CD4-positive, alpha-beta T cell treated with Interleukin-4 for 1 hour (primary cell): Measurements from ENCODE around the gene WDR83.
"Not testable (repeated sequence)": the region's sequence is repeated elsewhere in the genome, so short reads cannot be mapped to it uniquely, and the experiment has no call there.

ENCODE experiments used
- DNase-seq, 2 donors: peaks; one replicate each; pipeline ENCODE4 v3.0.0-alpha.2; 2020 to 2022

WDR83 gene

DNA sequence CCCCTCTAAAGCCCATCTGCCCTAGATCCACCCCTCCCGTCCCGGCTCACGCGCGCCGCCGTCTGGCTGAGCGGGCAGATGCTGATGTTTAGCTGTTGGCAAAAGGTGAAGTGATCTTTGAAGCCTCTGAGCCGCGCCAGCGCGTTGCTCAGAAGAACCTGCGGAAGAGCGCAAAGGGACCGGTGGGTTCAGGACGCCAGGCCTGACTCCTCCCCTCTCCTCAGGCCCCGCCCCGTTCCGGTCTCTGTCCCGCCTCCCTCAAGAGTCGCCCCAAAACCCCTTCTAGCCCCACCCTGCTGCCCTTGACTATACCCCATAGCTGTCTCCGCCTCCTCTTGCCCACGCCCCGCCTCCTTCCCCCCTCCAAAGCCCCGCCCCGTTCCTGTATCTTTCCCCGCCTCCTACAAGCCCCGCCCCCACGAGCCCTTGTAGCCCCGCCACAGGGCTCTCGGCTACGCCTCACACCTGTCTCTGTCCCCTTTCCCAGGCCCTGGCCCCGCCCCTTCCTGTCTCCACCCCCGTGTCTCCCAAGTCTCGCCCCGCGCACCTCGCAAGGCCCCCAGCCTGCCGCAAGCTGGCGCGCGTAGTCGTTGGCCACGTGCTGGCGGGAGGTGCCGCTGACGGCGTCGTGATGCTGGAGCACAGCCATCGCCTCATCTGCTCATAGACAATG is 9.6 kb upstream of the WDR83 start:
- DNase-seq, result no peak

DNA sequence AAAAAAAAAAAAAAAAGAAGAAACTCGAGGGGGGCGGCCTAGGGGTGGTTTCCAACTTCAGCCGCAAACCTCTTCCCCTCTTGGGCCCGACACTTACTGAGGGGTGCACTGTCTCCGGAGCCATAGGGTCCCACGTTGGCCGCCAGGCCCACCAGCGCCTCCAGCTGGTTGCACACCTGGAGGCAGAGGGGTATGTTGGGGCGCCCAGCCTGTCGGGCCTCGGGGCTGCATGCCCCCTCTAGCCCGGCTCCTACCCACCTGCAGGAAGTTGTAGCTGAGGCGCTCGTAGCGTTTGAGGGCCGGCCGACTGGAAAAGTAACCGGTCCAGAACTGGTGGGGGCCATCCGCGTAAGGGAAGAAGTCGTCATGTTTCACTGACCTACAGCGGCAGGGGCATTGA is 8.6 kb upstream of the WDR83 start:
- DNase-seq, result no peak

DNA sequence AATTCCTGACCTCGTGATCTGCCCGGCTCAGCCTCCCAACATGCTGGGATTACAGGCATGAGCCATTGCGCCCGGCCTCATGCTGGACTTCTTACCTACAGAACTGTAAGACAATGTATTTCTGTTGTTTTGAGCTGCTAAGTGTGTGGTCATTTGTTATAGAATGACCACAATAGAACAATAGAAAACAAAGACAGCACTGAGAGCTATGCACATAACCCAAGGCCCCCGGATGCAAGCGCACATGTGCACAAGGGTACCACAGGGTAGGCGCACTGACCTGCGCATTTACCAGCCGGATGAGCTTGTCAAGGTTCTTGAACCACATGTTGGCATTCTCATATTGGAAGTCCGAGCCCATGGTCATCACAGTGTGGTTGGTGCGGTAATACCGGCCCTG is 5.6 kb upstream of the WDR83 start:
- no peak for DNase-seq

DNA sequence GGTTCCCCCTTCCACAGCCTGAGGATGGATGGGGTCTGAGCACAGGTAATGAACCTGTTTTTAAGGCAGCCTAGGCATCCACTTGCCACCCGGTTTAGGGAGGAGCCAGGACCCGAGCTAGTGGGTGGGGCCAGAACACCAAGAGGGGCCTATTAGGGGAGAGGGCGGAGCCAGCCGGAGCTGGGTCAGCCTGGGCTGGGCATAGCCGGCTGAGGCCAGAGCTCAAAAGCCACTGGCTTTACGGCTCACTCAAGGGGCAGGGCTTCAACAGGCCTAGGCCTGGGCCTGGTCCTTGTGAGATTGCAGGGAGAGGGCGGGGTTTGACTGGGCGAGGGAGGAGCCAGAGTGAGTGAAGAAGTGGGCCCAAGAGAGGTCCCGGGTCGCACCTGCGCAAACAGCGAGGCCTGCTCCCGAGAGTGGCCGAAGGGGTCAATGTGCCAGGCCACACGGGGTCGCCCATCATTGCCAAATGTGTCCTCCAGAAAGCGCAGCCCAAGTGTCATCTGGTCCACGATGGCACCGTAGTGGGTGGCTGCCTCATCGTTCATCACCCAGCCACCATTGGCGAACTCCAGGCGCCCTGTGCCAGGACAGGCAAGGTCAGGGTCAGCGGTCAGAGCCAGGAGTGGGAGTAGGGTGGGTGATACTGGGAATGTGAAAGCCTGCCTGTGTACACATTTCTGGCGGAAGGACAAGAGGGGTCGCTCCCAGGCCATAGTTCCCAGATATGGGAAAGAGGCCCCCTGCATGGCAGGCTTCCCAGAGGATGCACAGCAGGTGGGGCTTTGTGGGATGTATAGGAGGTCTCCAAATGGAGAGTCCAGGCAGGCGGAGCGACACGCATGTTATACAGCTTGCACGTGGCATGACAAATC is 2.0 kb upstream of the WDR83 start:
- DNase-seq, result no peak

DNA sequence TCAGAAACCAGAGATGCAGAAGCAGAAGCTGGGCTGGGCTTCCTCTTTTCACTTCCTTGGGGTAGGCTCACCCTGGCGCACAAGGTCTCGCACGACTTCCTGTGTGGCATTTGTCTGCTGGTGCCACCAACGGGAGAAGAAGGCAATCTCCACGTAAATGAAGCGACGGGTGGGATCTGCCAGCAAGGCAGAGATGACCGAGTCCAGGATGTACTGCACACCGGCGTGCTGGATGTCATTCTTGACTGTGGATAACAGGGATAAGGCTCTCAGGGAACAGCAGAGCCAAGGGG is 1.4 kb upstream of the WDR83 start:
- DNase-seq, result peak; percentile 61 to 85

DNA sequence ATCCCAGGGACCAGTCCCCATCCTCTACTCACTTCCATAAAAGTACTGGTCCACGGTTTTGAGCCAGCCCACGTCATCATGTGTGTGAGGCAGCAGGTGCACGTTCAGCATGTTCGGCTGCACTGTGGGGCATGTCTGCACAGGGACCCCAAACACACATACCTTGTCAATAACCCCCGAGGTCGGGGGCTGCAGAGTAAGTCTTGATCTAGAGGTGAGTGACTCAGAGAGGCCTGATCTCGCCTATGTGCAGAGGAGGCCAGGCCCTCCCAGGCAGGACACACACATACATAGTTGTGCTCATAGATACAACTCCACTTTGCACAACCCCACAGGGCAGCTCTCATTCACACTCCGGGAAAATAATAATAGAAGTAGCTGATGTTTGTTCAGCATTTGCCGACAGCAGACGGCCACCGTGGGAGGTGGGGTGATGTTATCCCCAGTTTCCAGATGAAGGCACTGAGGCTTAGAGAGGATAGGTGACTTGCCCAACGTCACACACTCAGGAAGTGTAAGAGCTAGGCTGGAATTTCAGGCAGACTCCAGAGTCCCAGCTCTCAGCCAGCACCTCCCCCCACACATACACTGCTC is 839 bp upstream of the WDR83 start:
- DNase-seq, result peak in 1 of 2 donors; percentile 34

DNA sequence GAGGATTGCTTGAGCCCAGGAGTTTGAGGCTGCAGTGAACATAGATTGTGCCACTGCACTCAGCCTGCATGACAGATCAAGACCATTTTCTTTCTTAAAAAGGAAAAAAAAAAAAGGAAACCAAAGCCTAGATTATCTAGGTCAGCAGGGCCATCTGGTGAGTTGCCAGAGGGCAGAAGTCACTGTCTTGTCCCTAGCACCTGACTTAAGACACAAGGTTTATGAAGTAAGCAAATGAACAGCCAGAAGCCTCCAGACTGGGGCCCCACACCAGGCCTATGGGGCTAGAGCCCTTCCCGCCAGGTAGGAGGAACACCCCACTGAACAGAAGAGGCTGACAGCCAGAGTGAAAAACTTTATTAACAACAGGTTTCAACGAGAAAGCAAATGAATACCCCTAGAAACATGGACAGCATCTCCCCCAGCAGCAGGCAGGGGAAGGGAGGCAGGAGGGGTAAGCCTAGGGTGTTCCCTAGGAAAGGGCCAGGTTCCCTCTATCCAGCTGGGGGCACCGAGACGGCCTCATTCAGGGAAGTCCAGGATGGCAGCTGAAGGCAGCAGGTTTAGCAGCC is 1.2 kb downstream of the WDR83 start:
- no peak for DNase-seq

DNA sequence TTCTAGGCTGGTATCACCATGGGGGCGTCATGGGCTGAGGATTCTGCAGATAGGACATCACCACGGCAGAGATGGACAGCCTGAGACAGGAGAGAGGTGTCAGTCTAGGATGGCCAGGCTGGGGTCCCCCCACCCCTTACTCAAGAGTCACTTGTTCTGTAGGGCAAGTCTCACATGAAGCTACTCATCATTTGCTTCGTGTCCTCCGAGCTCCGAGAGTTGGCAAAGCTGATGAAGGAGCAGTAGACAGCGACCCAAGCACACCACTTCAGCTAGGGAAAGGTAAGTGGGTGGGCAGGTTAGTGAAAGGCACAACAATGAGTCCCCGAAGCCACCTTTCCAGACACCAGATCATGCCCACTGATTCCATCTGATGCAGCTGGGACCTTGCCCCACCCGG is 1.7 kb downstream of the WDR83 start:
- no peak for DNase-seq

DNA sequence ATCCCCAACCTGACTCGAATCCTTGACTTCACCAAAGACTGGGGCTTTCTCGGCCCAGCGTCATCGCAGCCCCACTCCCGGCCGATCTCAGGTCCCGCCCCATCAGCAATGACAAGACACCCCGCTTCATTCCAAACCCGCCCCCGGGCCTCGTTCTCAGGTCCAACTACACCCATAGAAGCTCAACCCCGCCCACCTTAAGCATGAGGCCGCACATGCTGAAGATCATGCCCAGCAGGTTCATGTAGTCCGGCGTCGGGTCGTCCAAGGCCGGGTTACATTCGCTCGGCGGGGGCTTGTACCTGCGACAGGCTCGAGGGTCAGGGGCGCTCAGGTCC is 2.3 kb downstream of the WDR83 start:
- DNase-seq, result peak; percentile 81 to 84

DNA sequence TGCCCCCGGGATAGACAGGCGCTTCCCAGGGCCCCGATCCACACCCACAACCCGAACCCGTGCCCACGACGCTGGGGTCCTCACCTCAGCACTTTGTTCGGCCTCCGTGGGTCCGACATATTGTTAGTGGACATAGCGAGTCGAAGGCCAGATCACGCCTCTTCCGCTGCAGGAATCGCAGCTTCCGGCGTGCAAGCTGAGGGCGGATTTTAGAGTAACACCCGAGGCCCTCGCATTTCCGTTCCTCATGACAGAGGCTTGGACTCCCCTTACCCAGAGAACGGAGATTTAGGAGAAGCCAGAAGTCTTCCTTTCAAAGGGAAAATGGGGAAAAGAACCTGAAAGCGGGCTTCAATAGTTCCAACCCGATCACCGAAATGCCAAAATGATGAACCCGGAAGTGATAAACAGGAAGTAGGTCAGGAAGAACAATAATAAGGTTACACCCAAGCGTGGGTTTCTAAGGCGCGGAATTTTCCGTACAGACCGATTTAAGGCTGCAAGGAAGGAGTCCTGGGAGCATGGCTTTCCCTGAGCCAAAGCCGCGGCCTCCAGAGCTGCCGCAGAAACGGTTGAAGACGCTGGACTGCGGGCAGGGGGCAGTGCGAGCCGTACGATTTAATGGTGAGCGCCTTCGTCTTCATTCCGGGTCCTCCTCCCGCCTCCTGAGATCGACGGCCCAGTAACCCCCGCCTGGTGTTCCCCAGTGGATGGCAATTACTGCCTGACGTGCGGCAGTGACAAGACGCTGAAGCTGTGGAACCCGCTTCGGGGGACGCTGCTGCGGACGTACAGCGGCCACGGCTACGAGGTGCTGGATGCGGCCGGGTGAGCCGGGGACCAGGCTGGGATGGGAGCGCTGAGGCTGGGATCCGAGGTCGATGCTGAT is 2.9 kb downstream of the WDR83 start:
- peak; percentile 76 to 85 for DNase-seq

DNA sequence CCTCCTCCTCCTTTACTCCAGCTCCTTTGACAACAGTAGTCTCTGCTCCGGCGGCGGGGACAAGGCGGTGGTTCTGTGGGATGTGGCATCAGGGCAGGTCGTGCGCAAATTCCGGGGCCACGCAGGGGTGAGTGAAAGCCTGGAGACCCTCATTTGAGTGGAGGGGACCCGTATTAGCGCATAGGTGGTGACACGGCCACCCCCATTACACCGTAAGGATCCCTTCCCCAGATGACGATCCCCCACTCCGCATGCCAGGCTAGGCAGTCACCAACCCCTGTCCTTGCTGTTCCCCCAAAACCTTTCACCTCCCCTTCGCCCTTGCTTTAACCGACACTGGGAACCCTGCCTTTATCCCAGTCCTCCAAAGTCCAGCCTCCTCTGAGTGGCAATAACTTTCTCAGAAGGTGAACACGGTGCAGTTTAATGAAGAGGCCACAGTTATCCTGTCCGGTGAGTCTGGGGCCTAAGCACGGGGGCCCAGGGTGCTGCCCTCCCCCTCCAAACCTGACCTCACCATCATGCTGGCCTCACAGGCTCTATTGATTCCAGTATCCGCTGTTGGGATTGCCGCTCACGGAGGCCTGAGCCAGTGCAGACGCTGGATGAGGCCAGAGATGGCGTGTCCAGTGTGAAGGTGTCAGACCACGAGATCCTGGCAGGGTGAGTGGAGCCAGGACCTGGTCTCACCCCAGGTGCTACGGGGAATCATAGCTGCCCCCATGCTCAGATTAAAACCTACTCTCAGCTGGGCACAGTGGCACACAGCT is 3.7 kb downstream of the WDR83 start:
- no peak for DNase-seq

DNA sequence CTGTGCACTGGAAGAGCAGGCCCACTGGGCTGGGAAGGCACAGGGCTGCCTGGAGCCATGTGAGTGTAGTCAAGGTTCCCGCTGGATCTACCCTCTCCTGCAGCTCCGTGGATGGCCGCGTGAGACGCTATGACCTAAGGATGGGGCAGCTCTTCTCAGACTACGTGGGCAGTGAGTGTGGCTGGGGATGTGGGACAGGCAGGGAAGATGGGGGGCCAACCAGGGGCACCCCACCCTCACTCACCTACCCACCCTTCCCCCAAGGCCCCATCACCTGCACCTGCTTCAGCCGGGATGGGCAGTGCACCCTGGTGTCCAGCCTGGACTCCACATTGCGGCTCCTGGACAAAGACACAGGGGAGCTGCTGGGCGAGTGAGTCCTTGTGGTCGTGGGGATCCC is 6.1 kb downstream of the WDR83 start:
- no peak for DNase-seq

DNA sequence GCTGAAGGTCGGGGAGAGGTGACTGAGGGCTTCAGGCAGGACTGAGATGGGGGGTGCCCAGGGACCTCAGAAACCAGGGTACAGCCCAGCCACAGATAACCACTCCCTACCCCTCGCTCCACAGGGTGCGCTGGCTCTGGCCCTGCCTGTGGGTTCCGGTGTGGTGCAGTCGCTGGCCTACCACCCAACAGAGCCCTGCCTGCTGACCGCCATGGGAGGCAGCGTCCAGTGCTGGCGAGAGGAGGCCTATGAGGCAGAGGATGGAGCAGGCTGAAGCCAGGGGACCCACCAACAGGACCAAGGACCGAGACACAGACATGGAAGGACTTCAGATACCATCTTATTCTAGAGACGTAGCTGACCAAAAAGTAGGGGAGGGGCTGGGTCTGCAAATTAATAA is 8.8 kb downstream of the WDR83 start:
- DNase-seq, result no peak

DNA sequence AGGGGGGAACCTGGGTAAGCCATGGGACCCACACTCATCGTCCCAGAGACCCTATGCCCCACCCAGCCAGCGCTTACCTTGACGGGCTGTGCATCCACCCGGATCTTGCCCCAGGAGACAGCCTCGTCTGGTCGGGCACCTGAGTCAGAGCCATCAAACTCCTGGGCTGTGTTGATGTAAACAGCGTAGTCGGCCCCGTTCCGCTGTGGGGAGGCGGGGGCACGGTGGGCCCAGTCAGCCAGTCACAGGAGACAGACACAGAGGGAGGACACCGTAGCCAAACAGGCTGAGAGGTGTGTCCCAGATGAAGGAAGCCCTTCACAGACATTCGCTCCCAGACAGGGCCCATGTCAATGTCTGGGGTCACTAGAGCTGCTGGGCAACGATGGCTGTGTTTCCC is 9.3 kb downstream of the WDR83 start:
- DNase-seq, result no peak

DNA sequence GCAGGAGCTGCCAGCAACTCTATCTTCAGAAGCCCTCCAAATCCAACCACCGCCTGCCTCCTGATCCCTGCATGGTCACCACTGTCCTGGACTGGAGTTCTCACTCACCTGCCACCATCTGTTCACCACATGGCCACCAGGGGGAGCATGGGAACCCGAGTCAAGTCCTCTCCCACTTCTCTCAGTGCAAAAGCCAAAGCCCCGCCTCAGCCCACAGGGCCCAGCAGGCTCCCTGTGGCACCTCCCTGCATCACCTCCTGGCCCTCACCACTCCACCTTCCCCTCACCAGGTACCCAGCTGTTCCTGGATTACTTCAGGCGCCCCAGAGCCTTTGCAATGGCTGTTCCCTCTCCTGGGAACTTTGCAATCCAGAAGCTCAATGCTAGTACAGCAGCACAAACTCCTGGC is 9.8 kb downstream of the WDR83 start:
- peak; percentile 80 to 83 for DNase-seq

DNA sequence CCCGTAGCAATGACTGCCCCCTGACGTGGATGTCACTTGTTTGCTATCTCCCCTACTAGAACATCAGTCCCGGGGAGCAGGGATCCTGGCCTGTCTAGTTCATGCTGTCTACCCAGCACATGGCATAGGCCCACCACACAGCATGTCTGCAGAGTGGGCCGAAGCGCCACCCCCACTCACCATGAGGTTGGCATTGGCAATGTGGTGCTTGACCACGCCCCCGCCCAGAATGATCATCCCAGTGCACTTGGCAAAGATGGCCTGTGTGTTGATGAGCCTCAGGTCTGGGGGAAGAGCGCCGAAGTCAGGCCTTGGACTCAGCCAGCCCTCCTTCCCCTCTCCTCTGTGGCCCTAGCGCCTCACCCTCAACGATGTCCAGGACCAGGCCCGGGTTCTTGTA is 10.3 kb downstream of the WDR83 start:
- no peak for DNase-seq

DNA sequence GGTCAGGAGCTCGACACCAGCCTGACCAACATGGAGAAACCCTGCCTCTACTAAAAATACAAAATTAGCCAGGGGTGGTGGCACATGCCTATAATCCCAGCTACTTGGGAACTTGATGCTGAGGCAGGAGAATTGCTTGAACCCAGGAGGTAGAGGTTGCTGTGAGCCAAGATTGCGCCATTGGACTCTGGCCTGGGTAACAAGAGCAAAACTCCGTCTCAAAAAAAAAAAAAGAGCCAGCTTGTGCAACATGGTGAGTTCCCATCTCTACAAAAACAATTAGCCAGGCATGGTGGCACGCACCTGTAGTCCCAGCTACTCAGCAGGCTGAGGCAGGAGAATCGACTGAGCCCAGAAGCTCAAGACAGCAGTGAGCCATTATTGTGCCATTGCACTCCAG is 11.4 kb downstream of the WDR83 start:
- not testable (repeated sequence) for DNase-seq

DNA sequence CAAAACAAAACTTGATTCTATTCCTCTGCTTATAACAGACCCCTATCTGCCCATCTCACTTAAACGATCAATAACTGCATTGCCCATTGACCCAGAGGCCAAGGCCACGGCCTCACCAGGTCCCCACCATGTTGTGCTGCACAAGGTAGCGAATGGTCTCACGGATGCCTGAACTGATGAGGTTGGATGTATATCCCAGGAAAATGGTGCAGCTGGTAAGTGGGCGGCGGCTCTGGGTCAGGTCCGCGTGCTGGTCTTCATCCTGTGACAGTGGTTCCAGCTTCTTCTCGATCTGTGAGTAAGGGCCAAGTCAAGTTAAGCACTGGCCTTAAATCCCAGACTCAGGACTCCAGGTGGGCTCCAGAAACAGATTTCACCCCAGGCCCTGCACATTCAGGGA is 13.4 kb downstream of the WDR83 start:
- no peak for DNase-seq

DNA sequence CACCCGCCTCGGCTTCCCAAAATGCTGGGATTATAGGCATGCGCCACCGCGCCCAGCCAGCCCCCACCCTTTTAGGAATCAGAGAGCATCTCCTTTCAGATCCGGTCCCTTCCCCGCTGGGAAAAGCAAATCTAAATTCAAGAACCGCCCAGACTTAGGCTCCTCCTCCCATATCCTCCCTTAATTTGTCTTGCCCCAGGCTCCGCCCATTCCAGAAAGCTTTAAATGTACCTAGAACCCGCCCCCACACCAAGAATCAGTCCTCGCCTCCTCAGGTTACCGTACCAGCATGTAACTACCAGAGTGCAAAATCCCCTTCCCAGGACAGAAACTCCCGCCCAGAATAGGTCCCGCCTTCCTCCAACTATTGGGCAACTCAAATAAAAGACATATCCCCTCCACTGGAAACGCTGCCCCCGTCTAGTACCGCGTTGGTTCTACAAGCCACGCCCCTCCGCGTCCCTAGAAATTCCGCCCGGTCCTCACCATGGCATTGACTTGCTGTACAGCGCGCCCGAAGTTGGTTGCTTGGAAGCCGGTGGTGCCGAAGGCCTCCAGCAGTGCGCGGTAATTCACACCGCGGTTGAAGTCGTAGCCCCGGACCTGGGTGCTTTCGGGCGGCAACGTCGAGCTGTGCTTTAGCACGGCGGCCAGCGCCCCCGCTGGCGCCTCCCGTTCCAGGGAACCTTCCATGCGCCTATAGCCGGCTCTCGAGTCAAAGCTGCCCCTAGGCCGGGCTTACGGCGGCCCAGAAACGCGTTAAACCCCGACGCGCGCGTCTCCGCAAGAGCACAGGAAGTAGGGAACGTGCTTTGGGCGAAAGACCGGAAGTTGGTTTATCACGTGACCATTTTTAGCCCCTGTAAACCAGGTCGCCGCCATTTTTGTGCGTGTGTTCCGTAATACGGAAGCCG is 14.7 kb downstream of the WDR83 start, which contains the start of gene DHPS:
Gene DHPS (minus strand): TSS at position 807 of the 914 bp plus-strand sequence. CDS start 114 bp downstream, at position 693.
- peak; percentile 96 for DNase-seq

DNA sequence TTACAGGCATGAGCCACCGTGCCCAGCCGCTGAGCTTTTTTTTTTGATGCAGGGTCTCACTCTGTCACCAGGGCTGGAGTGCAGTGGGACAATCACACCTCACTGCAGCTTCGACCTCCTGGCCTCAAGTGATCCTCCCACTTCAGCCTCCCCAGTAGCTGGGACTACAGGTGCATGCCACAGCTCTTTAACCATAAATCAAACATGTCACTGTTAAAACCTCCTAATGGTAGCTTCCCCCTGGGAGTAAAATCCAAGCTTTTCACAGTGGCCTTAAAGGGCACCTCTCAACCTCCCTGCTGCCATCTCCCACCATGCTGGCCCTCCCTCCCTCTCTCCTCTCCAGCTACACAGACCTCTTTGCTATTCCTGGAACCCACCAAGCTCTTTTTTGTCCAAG is 19.2 kb downstream of the WDR83 start:
- DNase-seq, result no peak
